HG02885 (cell line): ENCODE data around the gene PDC.
A peak's percentile ranks its signal among the peaks of the same experiment; 100 is the strongest.
"Not testable (repeated sequence)": the region's sequence is repeated elsewhere in the genome, so short reads cannot be mapped to it uniquely, and the experiment has no call there.

Experiments
- ATAC-seq: cut with Tn5 transposase; IDR thresholded peaks from one replicate; pipeline ENCODE4 v1.9.1; 2021; ENCODE audit warnings: mild to moderate bottlenecking; ENCODE audit not compliant: unreplicated experiment, poor library complexity

Gene PDC

GRCh38 chr1:186473047-186473446 is 12.1 kb upstream of the PDC start:
- peak; percentile 20 for ATAC-seq

DNA sequence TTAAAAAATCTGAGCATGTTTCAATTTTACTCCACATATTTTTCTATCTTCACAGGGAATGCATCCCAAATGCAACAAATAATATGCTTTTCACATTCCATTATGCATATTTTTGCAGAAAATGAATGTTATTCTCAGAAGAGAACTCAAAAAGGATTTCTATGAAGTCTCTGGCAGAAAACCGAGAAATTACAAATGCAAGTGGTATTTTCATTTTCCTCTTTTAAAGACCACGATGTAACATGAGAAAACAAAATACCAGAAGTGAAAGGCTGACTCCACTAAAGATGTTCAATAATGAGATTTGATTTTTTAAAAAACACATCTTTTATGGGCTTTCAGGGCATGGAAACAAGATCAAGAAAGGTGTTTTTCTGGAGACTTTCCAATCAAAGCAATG is 5.0 kb upstream of the PDC start:
- ATAC-seq = no peak

GRCh38 chr1:186465491-186465890 is 4.6 kb upstream of the PDC start:
- ATAC-seq = not testable (repeated sequence)

DNA sequence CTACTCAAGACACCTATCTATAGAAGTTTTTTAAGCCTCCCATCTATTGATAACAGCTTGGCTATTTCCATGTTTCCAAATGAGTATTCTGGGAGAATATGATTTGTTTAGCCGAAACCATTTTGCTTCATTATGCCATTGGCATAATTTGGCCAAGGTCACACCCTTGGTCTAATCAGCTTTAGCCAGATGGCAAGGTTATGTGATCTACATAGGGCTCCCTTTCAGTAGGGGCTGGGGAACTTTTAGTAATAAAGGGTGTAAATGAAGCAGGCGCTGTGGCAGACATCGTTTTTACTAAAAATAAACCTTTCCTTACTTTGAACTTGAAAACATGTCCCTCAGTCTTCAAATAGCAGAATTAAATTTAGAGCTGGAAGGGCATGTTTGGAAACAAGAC is 3.0 kb upstream of the PDC start:
- no peak for ATAC-seq

- no peak for ATAC-seq
Measured at GRCh38 chr1:186463511-186463910, 2.6 kb upstream of the PDC start.

- ATAC-seq = not testable (repeated sequence)
Measured at GRCh38 chr1:186459161-186459560, 1.8 kb downstream of the PDC start.

GRCh38 chr1:186456729-186457255 is 4.1 kb downstream of the PDC start:
- ATAC-seq = no peak

DNA sequence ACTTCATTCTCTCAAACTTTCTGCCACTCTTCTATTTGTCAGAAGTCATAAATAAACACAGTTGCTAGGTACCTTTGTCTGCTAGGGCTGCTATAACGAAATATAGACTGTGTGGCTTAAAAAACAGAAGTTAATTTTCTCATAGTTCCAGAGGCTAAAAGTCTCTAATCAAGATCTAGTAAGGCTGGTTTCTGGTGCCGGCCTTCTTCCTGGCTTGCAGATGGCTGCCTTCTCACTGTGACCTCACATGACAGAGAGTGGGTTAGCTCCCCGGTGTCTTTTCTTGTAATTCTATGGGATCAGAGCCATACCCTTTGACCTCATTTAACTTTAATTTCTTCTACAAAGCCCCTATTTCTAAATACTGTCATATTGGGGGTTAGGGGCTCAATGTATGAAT is 5.9 kb downstream of the PDC start:
- ATAC-seq = no peak

GRCh38 chr1:186446152-186446551 is 14.8 kb downstream of the PDC start:
- no peak for ATAC-seq

- ATAC-seq = peak; percentile 70
Measured at GRCh38 chr1:186443638-186444037, 17.3 kb downstream of the PDC start.

- ATAC-seq = no peak
Measured at GRCh38 chr1:186442651-186443375, 18.1 kb downstream of the PDC start.

- ATAC-seq = no peak
Measured at GRCh38 chr1:186440584-186440983, 20.3 kb downstream of the PDC start.

DNA sequence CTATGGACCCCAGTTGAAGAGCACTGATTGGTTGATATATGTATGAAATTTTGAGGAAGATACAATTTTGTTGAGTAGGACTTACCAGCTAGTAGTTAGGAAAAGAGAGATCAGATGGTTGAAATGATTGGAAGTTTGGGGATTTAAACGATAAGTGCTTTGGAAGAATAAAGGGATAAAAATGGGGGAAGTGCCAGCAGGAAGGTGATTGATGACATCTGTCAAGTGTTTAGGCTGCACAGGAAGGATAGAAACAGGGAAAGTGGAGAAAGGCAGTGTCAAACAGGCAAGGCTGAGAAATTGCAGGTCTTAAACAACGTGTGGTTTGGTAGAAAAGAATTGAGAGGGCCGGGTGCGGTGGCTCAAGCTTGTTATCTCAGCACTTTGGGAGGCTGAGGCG is 22.3 kb downstream of the PDC start:
- no peak for ATAC-seq

- no peak for ATAC-seq
Measured at GRCh38 chr1:186435336-186435735, 25.6 kb downstream of the PDC start.

DNA sequence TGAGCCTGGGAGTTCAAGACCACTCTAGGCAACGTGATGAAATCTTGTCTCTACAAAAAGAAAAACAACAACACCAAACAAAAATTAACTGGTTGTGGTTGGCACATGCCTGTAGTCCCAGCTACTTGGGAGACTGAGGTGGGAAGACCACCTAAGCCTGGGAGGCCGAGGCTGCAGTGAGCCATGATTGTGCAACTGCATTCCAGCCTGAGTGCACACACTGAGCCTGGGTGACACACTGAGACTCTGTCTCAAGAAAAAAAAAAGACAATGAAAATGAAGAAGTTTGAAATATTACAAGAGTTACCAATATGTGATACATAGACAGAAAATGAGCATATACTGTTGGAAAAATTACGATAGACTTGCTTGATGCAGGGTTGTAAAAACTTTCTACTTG is 31.9 kb downstream of the PDC start:
- ATAC-seq = no peak

DNA sequence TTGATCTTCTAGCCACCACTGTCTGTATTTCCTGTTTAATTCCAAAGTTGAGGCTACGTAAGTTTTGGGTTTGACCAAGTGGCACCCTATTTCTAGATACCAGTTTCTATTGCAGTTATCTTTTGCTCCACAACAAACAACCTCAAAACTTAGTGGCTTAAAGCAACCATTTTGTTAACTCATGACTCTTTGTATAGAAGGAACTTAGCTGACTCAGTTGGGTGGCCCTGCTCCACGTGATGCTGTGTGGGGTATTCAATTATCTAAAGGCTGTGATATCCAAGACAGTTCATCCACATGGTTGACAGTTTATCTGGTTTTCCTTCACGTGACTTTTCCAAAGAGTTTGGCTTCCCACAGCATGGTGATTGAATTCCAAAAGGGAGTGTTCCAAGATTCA is 34.8 kb downstream of the PDC start:
- no peak for ATAC-seq

DNA sequence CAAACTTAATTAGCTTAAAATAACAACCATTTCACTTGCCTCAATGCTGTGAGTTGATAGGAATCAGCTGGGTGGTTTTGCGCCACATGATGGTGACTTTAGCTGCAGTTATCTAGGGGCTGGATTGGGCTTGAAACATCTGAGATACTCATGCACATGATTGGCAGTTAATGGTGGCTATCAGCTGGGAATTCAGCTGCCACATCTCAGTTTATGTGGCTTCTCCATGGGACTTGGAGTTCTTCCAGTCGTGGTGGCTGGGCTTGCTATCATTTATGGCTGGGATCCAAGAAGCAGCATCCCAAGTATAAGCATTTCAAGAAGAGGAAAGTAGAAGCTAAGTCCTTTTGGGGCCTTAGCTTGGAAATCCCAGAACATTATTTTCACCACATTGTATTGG is 36.4 kb downstream of the PDC start:
- no peak for ATAC-seq

GRCh38 chr1:186421446-186421845 is 39.5 kb downstream of the PDC start:
- no peak for ATAC-seq

- peak; percentile 95 for ATAC-seq
Measured at GRCh38 chr1:186420923-186421322, 40.0 kb downstream of the PDC start.

DNA sequence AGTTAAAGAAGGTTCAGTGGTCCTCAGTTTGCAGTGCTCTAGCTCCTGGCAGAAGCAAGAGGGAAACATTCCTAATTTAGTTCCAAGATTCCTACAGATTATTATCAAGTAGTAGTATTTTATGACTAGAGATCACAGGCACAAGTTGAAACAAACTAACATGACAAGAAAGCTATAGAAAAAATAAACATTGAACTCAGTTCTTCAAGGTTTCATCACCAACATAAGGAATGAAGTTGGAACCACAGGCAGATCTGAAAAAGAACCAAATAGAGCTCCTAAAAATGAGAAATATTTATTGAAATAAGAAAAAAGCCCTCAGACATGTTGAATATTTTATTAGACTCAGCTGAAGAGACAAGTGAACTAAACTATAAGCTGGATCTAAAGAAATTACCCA is 40.6 kb downstream of the PDC start:
- ATAC-seq = no peak

DNA sequence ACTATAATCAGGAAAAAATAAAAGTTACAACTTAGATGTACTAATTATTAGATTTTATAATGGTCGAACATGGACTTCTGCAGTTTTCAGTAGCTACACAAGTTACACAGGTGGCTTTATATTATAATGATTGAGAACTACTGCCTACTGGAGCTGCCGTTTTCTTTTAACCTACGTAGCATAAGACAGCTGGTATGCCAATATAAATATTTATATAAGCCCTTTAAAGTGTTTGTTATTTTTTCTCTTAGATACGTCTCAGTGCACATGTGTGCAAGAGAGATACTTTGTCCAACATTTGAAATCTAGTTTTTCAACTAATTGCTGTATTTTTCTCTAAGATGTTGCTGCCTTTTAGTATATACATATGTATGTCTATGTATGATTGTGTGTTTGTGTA is 42.4 kb downstream of the PDC start:
- ATAC-seq = no peak

DNA sequence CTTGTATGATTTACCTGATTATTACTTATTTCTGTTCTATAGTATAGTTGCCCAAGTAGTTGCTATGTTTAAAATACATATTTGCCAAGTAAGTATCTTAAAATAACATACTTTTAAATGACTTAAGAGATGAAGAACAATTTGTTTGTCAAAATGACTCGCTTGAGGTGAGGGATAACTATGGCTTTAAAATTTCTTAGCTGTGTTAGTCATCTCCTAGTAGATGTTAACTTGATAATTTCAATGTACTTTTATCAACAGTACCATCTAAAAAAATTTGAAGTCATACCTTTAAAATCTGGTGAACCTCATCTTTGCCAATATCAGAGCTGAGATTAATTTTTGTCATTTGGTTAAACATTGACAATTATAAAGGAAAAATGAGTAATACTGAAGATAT is 47.6 kb downstream of the PDC start:
- no peak for ATAC-seq
